Measurements from ENCODE around the gene ZSCAN5A.
"Not testable (repeated sequence)": the region's sequence is repeated elsewhere in the genome, so short reads cannot be mapped to it uniquely, and the experiment has no call there.

Gene ZSCAN5A

DNA sequence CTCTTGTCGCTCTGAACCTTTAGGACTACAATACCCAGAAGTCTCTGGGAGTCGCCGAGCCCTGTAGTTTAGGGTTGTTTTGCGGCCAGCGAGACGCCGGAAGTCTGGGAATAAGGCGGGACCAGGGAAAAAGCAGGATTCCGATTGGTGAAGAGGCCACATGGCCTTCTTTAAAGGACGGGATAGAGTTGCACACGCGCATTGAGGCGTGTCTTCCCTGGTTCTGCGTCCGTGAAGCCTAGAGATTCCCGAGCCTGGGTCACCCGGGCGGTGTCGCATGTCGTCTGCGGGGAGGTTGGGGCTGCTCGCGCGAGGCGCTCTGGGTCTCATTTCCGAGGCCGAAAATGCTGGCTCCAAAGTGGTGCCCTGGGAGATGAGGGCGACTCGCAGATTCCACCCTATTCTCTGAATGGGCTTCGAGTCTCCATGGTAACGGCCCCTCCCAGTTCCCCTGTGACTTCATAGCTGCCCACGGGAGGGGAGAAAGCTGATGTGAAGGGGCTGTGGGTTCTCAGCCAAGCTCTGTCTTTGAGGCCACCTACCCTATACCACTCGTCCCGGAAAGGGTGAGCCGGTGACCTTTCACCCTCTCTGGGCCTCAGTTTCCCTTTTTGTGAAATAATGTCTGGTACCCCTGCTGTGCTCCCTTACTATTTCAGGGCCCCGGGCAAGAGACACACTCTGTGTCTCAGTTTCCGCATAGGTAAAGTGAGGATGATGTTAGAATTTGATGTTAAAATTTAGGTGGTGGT, 614 bp upstream of the ZSCAN5A start:
- DNase-seq (ENCODE audit: low read depth in 2 of 2): peak; percentile 81 to 83

DNA sequence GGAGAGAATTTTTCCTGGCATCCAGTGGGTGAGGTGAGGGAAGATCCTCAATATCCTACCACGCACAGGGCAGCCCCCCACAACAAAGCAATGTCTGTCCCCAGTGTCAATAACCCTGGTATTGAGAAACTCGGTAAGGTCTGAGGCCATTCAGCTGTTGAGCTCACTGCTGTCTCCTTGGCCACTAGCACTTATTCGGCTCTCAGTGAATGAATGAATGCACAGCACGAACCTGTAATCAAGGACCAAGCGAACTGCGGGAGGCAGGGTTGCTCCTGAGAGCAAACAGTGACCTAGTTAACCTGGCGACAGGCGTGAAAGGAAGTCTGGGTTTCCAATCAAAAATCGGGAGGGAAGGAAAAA, 640 bp downstream of the ZSCAN5A start:
- no peak for DNase-seq (ENCODE audit: low read depth in 2 of 2)

DNA sequence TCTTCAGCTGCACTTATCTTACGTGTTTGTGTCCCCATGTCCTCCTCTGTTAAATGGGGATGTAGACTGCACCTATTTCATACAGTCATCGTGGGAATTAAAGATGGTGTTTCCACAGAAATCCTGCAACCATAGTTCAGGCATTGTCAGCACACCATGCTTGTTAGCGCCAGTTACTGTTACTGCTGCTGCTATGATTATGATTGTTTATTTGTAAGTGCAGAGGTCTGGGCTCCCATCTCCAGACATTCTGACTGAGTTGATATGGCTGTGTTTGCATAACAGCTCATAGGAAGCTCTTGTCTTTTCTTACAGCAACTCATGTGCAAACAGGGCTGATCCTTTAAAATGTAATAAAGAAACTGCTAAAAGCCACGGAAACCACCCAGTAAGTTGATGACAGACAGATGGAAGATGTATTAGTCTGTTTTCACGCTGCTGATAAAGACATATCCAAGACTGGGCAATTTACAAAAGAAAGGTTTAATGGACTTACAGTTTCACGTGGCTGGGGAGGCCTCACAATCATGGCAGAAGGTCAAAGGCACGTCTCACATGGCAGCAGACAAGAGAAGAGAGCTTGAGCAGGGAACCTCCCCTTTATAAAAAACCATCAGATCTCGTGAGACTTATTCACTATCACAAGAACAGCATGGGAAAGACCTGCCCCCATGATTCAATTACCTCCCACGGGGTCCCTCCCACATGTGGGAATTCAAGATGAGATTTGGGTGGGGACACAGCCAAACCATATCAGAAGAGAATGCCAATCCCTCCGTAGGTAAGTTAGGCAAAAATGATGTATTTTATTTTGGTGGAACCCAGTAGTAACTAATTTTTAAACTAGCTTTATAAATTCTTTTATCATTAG, 1.6 kb downstream of the ZSCAN5A start:
- DNase-seq (ENCODE audit: low read depth in 2 of 2): no peak

DNA sequence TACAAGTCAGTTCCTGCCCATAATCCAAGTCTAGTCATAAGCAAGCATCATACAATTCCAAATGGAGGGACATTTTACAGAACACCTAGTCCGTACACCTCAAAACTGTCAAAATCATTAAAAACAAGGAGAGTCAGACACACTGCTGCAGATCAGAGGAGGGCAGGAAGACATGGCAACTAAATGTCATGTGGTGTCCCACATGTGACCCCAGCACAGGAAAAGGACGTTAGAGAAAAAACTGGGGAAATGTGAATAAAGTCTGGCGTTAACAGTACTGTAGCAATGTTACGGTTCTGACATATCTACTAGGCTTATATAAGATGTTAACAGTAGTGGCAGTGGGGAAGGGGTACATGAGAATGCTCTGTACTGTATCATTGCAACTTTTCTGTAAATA, 2.3 kb downstream of the ZSCAN5A start:
- DNase-seq (ENCODE audit: low read depth in 2 of 2): no peak

DNA sequence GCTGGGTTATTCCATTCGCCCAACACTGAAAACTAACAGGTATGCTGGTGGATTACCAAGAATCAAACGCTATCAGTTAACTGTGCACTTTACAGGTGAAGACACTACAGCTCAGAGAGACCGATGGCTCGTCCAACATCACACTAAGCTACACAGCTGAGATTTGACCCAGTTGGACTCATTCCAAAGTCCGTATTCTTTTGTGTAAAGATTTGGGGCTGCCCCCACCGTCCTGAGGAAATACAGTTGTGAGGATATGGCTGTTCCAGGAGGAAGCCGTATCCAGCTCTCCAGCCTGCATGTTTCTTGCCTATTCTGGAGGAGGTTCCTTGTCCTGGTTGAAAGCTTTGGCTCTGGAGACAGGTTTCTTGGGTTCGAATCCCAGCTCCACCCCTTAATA, 4.2 kb downstream of the ZSCAN5A start:
- no peak for DNase-seq (ENCODE audit: low read depth in 2 of 2)

DNA sequence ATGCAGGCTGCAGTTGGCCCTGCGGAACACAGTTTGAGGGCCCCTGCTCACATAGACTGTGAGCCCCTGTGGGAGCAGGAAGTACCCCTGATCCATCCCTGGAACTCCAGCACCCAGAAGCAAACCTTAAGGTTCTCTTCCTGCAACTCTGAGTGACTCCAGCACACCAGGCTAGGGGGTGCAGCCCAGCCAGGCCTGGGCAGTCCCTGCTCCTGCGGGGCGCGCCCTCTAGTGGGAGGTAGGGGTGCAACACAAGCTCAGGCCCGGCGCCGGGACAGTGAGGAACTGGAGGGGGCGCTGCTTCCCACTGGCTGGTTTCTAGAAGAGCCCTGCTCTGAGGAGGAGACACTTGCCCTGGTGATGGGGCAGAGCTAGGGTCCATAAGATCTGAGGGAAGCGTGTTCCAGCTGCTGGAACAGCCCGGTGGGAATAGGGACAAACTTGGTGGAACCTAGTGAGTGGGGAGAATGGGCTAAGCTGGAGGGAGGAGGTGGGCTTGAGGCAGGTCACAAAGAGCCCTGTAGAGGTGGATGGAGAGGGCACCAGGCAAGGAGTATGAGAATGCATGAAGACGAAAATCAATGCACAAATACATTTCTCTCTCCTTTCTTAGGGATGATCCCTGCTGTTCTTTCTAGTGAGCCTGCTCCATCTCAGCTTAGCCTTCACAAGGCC, 5.0 kb downstream of the ZSCAN5A start:
- DNase-seq (ENCODE audit: low read depth in 2 of 2): no peak

DNA sequence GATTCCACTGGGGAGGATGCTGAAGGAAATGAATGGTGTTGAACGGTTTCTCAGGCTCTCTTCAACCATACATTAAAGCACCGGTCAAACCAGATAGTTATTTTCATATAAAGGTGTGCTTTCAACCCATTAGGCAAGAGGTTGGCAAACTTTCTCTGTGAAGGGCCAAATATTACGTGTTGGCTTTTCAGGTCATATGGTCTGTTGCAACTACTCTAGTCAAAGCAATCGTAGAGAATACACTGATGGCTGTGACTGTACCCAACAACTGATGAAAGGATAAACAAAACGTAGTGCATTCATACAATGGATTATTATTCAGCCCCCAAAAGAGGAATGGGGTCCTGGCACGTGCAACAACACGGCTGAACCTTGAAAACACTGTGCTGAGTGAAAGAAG, 5.8 kb downstream of the ZSCAN5A start:
- no peak for DNase-seq (ENCODE audit: low read depth in 2 of 2)

DNA sequence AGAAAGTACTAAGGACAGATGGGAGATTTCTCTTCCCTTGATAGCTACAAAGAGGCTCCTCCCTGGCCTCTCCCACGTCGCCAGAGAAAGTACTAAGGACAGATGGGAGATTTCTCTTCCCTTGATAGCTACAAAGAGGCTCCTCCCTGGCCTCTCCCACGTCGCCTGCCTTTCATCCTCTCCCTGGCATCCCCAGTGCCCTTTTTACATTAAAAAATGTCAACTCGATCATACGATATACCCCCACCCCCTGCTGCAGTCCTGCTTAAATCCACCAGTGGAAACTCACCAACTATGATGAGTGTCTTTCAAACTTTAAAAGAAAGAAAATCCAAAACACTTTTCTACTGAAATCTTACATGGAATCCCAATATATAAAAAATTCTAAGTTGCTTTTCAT, 7.6 kb downstream of the ZSCAN5A start:
- not testable (repeated sequence) for DNase-seq (ENCODE audit: low read depth in 2 of 2)

DNA sequence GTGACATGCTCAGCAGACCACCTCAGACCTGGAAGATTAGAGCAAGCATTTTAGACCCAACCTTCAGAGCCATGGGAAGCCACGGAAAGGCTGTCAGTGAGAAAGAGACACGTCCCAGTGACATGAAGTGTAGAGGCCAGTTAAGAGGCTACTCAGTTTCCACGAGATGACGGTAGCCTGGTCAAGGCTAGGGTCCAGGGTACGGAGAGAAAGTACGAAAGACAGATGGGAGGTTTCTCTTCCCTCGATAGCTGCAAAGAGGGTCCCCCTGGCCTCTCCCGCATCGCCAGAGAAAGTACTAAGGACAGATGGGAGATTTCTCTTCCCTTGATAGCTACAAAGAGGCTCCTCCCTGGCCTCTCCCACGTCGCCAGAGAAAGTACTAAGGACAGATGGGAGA, 8.6 kb downstream of the ZSCAN5A start:
- DNase-seq (ENCODE audit: low read depth in 2 of 2): no peak

DNA sequence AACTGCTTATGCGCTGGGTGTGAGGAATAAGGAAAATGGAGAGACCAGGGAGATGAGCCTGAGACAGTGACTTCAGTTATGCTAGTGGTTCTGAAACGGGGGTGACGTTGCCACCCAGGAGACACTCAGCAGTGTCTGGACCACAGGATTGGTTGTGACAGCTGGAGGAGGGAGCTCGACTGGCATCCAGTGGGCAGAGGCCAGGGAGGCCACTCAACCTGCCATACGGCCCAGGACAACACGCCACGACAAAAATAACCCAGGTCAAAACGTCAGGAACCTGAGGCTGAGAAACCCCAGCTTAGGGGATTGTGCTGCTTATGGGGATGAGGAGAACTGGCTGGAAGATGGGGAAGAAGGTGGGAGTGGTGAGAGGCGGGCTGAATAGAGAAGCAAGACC, 10.4 kb downstream of the ZSCAN5A start:
- DNase-seq (ENCODE audit: low read depth in 2 of 2): no peak

DNA sequence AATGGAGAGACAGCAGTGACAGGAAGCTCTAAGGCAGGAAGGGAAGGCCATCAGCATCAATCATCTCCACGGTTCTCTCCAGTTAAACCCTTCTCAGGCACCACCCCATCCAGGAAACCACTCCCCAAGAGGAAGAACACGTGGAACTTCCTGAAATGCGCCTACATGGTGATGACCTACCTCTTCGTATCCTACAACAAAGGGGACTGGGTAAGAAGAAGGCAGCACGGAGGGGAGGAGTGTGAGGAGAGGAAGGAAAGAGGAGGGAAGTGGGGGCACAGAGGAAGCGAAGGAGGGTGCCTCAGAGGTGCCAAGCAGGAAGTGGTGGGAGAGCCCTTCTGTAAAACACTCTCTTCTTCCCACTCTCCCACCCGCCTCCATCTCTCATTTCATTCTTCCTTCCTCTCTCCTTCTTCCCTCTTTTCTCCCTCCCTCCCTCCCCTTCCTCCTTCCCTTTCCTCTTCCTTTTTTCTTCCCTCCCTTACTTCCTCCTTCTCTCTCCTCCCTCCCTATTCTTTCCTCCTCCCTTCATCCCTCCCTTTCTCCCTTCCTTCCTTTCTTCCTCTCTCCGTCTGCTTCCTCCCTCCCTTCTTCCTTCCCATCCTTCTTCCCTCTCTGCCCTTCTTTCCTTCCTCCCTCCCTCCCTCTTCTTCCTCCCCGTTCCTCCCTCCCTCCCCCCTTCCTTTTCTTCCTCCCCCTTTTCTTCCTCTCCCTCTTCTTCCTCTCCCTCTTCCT, 12.6 kb downstream of the ZSCAN5A start:
- no peak for DNase-seq (ENCODE audit: low read depth in 2 of 2)

DNA sequence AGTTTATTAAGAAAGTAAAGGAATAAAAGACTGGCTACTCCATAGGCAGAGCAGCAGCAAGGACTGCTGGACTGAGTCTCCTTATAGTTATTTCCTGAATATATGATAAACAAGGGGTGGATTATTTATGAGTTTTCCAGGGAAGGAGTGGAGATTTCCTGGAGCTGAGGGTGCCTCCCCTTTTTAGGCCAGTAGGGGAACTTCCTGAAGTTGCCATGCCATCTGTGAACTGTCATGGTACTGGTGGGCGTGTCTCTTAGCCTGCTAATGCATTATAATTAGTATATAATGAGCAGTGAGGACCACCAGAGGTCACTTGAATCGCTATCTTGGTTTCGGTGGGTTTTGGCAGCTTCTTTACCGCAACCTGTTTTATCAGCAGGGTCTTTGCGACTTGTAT, 13.5 kb downstream of the ZSCAN5A start:
- DNase-seq (ENCODE audit: low read depth in 2 of 2): no peak

DNA sequence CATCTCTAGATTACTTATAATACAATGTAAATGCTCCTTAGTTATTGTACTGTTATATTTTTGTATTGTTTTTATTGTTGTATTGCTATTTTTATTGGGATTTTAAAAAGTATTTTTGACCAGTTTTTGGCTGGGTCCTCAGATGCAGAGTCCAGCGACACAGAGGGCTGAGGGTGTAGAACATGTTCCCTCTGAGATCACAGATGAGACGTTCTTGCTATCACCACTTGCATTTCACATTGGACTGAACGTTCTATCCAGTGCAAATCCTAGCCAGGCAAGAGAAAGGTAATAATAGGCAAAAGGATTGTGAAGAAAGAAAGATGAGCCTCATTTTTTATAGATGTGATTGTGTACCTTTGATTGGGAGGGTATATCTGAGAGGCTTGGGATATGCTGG, 15.0 kb downstream of the ZSCAN5A start:
- no peak for DNase-seq (ENCODE audit: low read depth in 2 of 2)

DNA sequence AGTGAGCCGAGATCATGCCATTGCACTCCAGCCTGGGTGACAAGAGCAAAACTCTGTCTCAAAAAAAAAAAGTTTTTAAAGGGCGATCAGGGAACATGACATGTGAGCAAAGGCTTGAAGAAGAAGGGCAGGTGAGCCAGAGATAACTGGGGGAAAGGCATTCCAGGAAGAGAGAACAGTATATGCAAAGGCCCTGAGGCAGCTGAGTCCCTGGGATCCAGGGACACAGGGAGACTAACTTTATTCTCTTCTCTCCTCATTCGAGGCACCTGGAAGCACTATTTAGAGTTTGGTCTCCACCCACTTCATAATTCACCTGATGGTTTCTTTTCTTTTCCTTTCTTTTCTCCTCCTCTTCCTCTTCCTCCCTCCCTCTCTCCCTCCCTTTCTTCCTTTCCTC, 17.6 kb downstream of the ZSCAN5A start:
- no peak for DNase-seq (ENCODE audit: low read depth in 2 of 2)

DNA sequence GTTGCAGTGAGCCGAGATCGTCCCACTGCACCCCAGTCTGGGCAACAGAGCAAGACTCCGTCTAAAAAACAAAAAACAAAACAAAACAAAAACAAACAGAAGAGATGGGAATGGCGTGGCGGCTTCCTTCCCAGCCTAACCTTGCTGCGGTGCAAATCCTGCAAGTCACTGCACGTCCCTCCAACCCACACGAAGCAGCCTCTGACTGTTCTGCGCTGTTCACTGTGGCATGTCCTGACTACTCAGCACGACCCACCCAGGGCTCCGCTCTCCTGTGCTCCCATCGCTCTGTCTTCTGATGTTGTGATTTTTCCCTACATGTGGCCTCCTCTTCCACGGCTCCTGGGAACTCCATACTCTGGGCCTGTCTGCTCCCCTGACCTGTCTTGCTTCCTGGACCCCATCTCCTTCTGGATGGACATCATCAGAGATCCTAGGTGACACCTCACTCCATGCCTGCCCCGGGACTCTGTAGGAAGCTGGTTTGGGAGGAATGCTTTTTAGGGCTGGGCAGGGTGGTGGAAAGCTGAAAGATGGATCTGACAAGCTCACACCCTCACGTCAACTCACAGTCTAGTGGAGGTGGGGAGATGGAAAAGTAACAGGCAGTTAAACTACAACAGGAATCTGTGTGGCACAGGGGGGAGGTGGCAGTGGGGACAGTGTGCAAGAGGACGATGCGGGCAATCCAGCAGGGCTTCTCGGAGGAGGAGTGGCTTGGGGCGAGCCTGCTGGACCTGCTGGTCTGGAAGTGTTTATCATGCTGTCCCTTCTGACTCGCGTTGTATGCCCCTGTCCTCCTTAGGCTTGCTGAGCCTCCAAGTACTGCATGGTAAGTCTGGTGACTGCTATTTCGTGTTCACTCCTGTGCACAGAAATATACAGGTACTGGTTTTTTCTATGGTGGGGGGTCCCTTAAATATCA, 18.8 kb downstream of the ZSCAN5A start:
- no peak for DNase-seq (ENCODE audit: low read depth in 2 of 2)

DNA sequence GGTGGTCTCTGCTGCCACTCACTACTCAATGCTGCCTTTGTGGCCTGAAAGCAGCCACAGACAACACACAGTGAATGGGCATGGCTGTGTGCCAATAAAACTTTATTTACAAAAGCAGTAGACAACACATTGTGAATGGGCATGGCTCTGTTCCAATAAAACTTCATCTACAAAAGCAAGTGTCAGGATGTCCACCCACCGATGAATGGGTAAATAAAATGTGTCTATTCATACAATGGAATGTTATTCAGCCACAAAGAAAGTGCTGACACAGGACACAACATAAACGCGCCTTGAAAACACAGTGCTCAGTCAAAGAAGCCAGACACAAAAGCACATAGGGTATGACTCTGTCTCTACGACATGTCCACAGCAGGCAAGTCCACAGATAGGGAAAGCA, 20.1 kb downstream of the ZSCAN5A start:
- no peak for DNase-seq (ENCODE audit: low read depth in 2 of 2)

DNA sequence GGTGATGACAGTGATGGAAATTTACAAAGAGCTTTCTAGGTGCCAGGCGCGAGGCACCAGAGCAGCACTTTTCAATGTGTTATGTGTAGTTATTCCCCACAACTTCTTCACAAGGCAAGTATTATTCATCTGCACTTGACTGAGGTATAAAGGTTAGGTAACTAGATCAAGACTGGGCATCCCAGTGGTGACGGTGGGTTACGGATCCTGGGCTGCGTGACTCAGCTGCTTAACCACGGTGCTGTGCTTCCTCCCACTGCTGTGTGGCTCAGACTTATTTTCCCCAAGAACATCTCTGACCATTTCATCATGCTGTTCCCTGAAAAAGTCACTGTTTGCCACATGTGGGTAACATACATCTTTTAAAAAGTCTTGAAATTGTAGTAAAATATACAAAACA, 22.8 kb downstream of the ZSCAN5A start:
- DNase-seq (ENCODE audit: low read depth in 2 of 2): no peak

DNA sequence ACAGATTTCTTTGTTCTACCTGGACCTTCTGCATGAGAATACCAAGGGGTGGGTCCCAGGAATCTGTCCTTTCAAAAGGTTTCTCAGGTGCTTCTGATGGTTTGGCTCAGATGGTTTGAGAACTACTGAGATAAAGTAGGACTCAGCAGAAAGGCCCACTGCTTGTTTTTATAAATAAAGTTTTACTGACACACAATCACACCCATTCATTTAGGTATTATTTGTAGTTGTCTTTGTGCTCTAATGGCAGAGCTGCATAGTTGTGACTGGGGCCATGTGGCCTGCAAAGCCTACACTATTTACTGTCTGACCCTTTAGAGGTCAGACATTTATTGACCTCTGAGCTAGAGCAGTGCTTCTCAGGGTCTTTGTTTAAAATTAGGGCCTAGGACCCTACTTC, 24.5 kb downstream of the ZSCAN5A start:
- no peak for DNase-seq (ENCODE audit: low read depth in 2 of 2)

DNA sequence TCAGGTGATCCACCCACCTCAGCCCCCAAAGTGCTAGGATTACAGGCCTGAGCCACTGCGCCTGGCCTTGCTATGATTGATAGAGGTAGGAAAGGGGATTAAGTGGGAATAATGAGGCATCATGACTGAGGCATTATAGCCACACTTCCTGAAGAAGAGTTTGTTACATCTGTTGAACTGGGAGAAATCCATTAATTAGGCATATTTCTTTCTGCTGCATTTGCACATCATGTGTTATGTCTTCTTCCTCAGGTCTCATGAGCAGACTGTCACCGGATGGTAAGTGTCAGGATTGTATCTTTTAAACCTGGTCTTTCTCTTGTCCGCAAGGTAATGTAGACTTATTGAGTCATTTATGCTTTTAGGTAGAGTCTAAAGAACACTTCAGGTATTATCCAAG, 29.9 kb downstream of the ZSCAN5A start:
- no peak for DNase-seq (ENCODE audit: low read depth in 2 of 2)

DNA sequence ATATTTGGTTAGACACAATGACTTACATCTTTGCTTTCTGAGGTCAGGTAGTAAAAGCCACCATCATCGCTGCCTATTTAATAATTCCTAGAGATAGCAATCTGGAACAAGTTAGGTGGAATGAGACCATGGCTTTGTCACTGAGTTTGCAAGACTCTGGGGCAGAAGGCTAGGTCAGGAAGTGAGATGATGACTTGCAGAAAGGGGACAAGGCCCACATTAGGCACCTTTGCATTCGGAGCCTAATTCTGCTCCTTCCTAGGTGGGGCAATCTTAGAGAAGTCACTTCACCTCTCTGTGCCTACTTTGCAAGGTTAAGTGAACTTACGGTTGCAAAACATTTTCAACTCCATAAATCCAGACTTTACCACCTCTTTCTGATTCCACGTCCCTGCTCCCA, 31.8 kb downstream of the ZSCAN5A start:
- DNase-seq (ENCODE audit: low read depth in 2 of 2): no peak

DNA sequence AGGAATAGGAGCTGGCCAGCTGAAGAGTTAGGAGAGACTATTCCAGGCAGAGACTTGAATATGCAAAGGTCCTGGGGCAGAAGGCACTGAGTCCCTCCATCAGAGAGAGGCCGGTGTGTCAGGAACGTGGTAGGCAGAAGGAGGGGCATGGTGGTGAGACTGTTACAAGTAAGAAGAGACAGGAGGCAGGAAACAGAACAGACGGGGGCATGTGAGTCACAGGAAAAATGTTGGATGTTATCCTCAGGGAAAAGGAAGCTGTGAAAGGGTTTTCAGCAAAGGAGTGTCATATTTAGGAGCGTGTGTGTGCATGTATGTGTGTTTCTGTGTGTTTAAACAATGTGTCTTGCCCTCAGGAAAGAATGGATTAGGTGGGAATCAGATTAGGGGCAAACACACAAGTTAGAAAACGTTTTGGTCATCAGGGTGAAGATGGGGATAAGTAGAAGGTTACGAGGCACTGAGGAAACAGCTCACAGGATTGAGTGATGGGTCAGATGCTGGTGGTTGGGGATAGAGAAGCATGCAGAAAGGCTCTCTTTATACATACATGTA, 41.0 kb downstream of the ZSCAN5A start:
- DNase-seq (ENCODE audit: low read depth in 2 of 2): no peak

Measured in activated CD8-positive, alpha-beta memory T cell treated with anti-CD3 and anti-CD28 coated beads for 4 hours (primary cell).